Thoracic aorta (tissue), 2 donors: ENCODE data around the gene HOXC10. TPM values are rescaled to one million over a fixed set of nuclear protein-coding genes. Genes with fewer than 3 reads are reported as not detected.

Experiments used
- ATAC-seq: fragments of 150-250 bp; one replicate; pipeline ENCODE4 v1.8.0; 2017; ENCODE audit warnings: low read depth; ENCODE audit not compliant: insufficient number of reproducible peaks, low FRiP score
- DNase-seq: peaks from one replicate; pipeline ENCODE4 v3.0.0-alpha.2; 2020; ENCODE audit warnings: low spot score
- H3K27ac ChIP-seq, 2 donors: fragments of 200-600 bp; sonication (generic); 1 replicate in 1 of 2; 2 replicates in 1 of 2; pipeline ENCODE4 v1.5.1; 2016; ENCODE audit warnings: mild to moderate bottlenecking in 2 of 2, moderate library complexity in 2 of 2
- H3K27me3 ChIP-seq: fragments of 200-600 bp; sonication (generic); replicated peaks from 2 replicates; pipeline ENCODE4 v1.6.0; 2016; ENCODE audit warnings: mild to moderate bottlenecking; ENCODE audit not compliant: insufficient read depth
- H3K36me3 ChIP-seq: fragments of 200-600 bp; sonication (generic); one replicate; pipeline ENCODE4 v1.5.1; 2016
- H3K4me1 ChIP-seq, 2 donors: fragments of 200-600 bp; sonication (generic); 1 replicate in 1 of 2; 2 replicates in 1 of 2; pipeline versions ENCODE4 v1.5.1 to v1.6.0; 2016; ENCODE audit warnings: low read depth in 2 of 2, mild to moderate bottlenecking in 1 of 2; ENCODE audit not compliant: control insufficient read depth in 1 of 2
- H3K4me3 ChIP-seq: fragments of 200-600 bp; sonication (generic); 2 replicates; pipeline ENCODE4 v1.5.1; 2016; ENCODE audit warnings: mild to moderate bottlenecking
- H3K9me3 ChIP-seq: fragments of 200-600 bp; sonication (generic); 2 replicates; pipeline ENCODE4 v1.5.1; 2016
- CTCF ChIP-seq: fragments of 200-600 bp; sonication (generic); IDR thresholded peaks from one replicate; pipeline ENCODE4 v1.5.1; 2019; ENCODE audit warnings: antibody characterized with exemption
- total RNA-seq, 2 donors: library from RNA; depleted of rRNA; stranded (reverse); fragments of >200 nt; gene quantifications; one replicate each; pipeline versions ENCODE4 v1.1.0 to v1.2.3, GENCODE V29; 2016

HOXC10 gene
- total RNA-seq, 2 donors from 2014 or later, result not detected

- no peak overlapping the region for H3K4me3 ChIP-seq
- no peak for DNase-seq
- no peak for TF ChIP-seq CTCF
- no peaks in the 10 kb centered on the region for H3K36me3 ChIP-seq
- ATAC-seq, result no peak
- no peak overlapping the region for H3K27ac ChIP-seq
- H3K27me3 ChIP-seq, result peaks cover 39% of the 10 kb centered on the region
- peaks cover 0 to 8% of the 10 kb centered on the region in 2 donors for H3K4me1 ChIP-seq
- no peaks in the 10 kb centered on the region for H3K9me3 ChIP-seq
Measured at GRCh38 chr12:53963434-53964314, 21.3 kb upstream of the HOXC10 start.

- H3K36me3 ChIP-seq, result no peaks in the 10 kb centered on the region
- DNase-seq (no peak), ATAC-seq (no peak)
- TF ChIP-seq CTCF, result no peak
- no peaks in the 10 kb centered on the region for H3K9me3 ChIP-seq
- H3K4me3 ChIP-seq, result no peak overlapping the region
- H3K27me3 ChIP-seq, result peaks cover 38% of the 10 kb centered on the region
- H3K27ac ChIP-seq, result peak overlapping the region in 1 of 2 donors; percentile 6
- H3K4me1 ChIP-seq, result peaks cover 0 to 8% of the 10 kb centered on the region in 2 donors
Measured at GRCh38 chr12:53964315-53964713, 20.6 kb upstream of the HOXC10 start.

GRCh38 chr12:53965281-53966084, 19.5 kb upstream of the HOXC10 start:
- no peaks in the 10 kb centered on the region for H3K36me3 ChIP-seq
- H3K27me3 ChIP-seq, result peaks cover 39% of the 10 kb centered on the region
- no peak overlapping the region for H3K4me3 ChIP-seq
- H3K4me1 ChIP-seq, result peaks cover 0 to 8% of the 10 kb centered on the region in 2 donors
- H3K9me3 ChIP-seq, result no peaks in the 10 kb centered on the region
- no peak overlapping the region for H3K27ac ChIP-seq
- DNase-seq (no peak), ATAC-seq (no peak)
- TF ChIP-seq CTCF, result no peak

- DNase-seq (no peak), ATAC-seq (no peak)
- Histone ChIP-seq H3K4me1 (peaks cover 0 to 6% of the 10 kb centered on the region in 2 donors), H3K9me3 (no peaks in the 10 kb centered on the region), H3K27ac (no peak overlapping the region), H3K36me3 (no peaks in the 10 kb centered on the region), H3K27me3 (peaks cover 42% of the 10 kb centered on the region), H3K4me3 (no peak overlapping the region)
- TF ChIP-seq CTCF, result no peak
Measured at GRCh38 chr12:53966085-53966384, 18.9 kb upstream of the HOXC10 start.
